ENCODE data around the gene ELAVL2.

DNA sequence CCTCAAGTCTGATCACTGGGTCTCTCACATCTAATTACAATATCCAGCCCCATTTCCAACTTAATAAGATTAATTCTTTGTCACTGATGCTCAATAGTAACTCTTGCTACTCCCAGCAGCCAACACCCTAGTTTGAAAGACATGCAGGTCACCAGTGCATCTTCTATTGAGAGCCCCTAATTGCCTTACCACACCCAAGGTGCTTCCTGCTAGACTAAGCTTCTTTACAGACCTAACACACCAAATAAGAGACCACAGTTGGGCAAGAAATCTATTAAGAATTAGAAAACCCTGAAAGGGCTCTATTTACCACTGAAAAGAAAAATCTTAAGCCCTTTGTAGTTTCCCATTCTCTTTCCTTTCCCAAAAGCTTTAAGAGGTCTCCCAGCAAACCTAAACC lies 26.5 kb downstream of the ELAVL2 start:
- TF ChIP-seq HDGF (IDR thresholded peaks at IDR 0.05; ENCODE audit: borderline replicate concordance) (no peak), CTBP1 (IDR thresholded peaks at IDR 0.05; ENCODE audit: borderline replicate concordance) (no peak), ARNT (IDR thresholded peaks at IDR 0.05) (no peak), ELF4 (IDR thresholded peaks at IDR 0.05) (no peak), LEF1 (IDR thresholded peaks at IDR 0.05; ENCODE audit: borderline replicate concordance) (no peak), BHLHE40 (IDR thresholded peaks at IDR 0.05; ENCODE audit: borderline replicate concordance) (no peak), SUZ12 (IDR thresholded peaks at IDR 0.05) (no peak)
